K562 (cell line): ENCODE data around the gene LAT. TPM values are rescaled to one million over a fixed set of nuclear protein-coding genes. Genes with fewer than 3 reads are reported as not detected.
A peak's percentile ranks its signal among the peaks of the same experiment; 100 is the strongest.

ENCODE experiments used
- ATAC-seq: fragments of 200-7000 bp; cut with Tn5 transposase; 3 replicates; pipeline ENCODE4 v1.9.1; 2020; ENCODE audit warnings: moderate library complexity
- BruUV-seq: library from RNA; stranded (reverse); fragments of 400-500 nt; replicated peaks from 2 replicates; lab custom pipeline; 2021; lab: Mats Ljungman, UMichigan
- CTCF ChIA-PET: fragments of 300-600 bp; formaldehyde crosslinking; extraction: SDS; loops from one replicate; lab custom pipeline; 2021; ENCODE audit warnings: low intra/inter-chr PET ratio; lab: Yijun Ruan, JAX
- POLR2A ChIA-PET: fragments of 300-600, 350-650 bp; sonication (Branson Sonifier 250); formaldehyde crosslinking; extraction: SDS; loops from one replicate; lab custom pipeline; 2021; ENCODE audit warnings: antibody characterized with exemption, inconsistent platforms; lab: Yijun Ruan, JAX
- DNase-seq, 4 experiments: peaks; one replicate each; pipeline versions ENCODE4 v3.0.0 to v3.0.0-alpha.2; 2011 to 2018; ENCODE audit warnings: low spot score in 3 of 4, mixed read lengths in 3 of 4; ENCODE audit errors: extremely low read depth in 1 of 4
- FAIRE-seq: peaks from 2 replicates; lab custom pipeline; 2011; peaks lifted over from hg19 to GRCh38; lab: Jason Lieb, UNC
- H2AFZ ChIP-seq: 2 replicates; pipeline ENCODE4 v1.6.0; 2011; ENCODE audit warnings: low read depth, low read length, control low read depth, inconsistent platforms
- H3K27ac ChIP-seq: fragments of 200-600 bp; 3 replicates; pipeline ENCODE4 v1.8.0; 2011; ENCODE audit warnings: low read depth, mild to moderate bottlenecking, control low read depth, inconsistent platforms, low read length, moderate library complexity, mixed read lengths; ENCODE audit errors: extremely low read depth
- H3K27me3 ChIP-seq, 2 experiments: fragments of 300-600 bp in 1 of 2; 2 replicates in 1 of 2; 3 replicates in 1 of 2; pipeline versions ENCODE4 v1.6.0 to v1.8.0; 2011; ENCODE audit warnings: inconsistent platforms in 2 of 2, low read length in 2 of 2, mild to moderate bottlenecking in 1 of 2, mixed read lengths in 1 of 2, moderate library complexity in 1 of 2; ENCODE audit not compliant: control insufficient read depth in 2 of 2, insufficient read depth in 2 of 2
- H3K36me3 ChIP-seq: fragments of 300-600 bp; 3 replicates; pipeline ENCODE4 v1.8.0; 2011; ENCODE audit warnings: mild to moderate bottlenecking, low read length, inconsistent platforms; ENCODE audit not compliant: control insufficient read depth, insufficient read depth
- H3K4me1 ChIP-seq, 2 experiments: fragments of 200-600 bp in 1 of 2; replicated peaks in 1 of 2; 2 replicates in 1 of 2; 3 replicates in 1 of 2; pipeline versions ENCODE4 v1.5.1 to v1.8.0; 2011; ENCODE audit warnings: inconsistent platforms in 2 of 2, low read length in 2 of 2, mild to moderate bottlenecking in 1 of 2, mixed read lengths in 1 of 2, moderate library complexity in 1 of 2; ENCODE audit not compliant: control insufficient read depth in 2 of 2, insufficient read depth in 2 of 2
- H3K4me2 ChIP-seq: 2 replicates; pipeline ENCODE4 v1.6.1; 2011; ENCODE audit warnings: low read length, control low read depth, inconsistent platforms, mixed read lengths; ENCODE audit not compliant: insufficient read depth
- H3K4me3 ChIP-seq: fragments of 200-600 bp; sonication (generic), shearing (Covaris generic); 2 replicates; pipeline ENCODE4 v1.5.1; 2016; ENCODE audit warnings: control low read depth, inconsistent platforms
- H3K79me2 ChIP-seq: fragments of 200-600 bp; 3 replicates; pipeline ENCODE4 v1.8.0; 2011; ENCODE audit warnings: low read length, inconsistent platforms; ENCODE audit not compliant: control insufficient read depth, insufficient read depth
- H3K9ac ChIP-seq, 2 experiments: 2 replicates each; pipeline versions ENCODE4 v1.6.0 to v1.6.1; 2011; ENCODE audit warnings: low read depth in 2 of 2, low read length in 2 of 2, control low read depth in 1 of 2, inconsistent platforms in 1 of 2, mild to moderate bottlenecking in 1 of 2, mixed read lengths in 1 of 2; ENCODE audit not compliant: insufficient read depth in 1 of 2
- H3K9me1 ChIP-seq: one replicate; pipeline ENCODE4 v1.6.0; 2011; ENCODE audit warnings: inconsistent platforms, mild to moderate bottlenecking, low read length, moderate library complexity; ENCODE audit not compliant: control insufficient read depth, insufficient read depth
- H3K9me3 ChIP-seq: replicated peaks from 2 replicates; pipeline ENCODE4 v1.5.1; 2011; ENCODE audit warnings: low read depth, low read length, inconsistent platforms; ENCODE audit not compliant: control insufficient read depth, insufficient read depth
- H4K20me1 ChIP-seq: replicated peaks from 2 replicates; pipeline ENCODE4 v1.6.1; 2011; ENCODE audit warnings: low read length, inconsistent platforms, mixed read lengths; ENCODE audit not compliant: control insufficient read depth, insufficient read depth
- CTBP1 ChIP-seq: fragments of 450-650 bp; IDR thresholded peaks from 2 replicates; pipeline ENCODE4 v1.6.1; 2016; ENCODE audit warnings: borderline replicate concordance
- NRF1 ChIP-seq, 2 experiments: fragments of 450-650 bp; IDR thresholded peaks in 1 of 2; conservative IDR thresholded peaks in 1 of 2; 2 replicates each; pipeline ENCODE4 v1.6.1; 2014; ENCODE audit warnings: mild to moderate bottlenecking in 2 of 2
- SAFB ChIP-seq: fragments of 200-400 bp; formaldehyde crosslinking; IDR thresholded peaks from 2 replicates; pipeline ENCODE4 v1.6.1; 2017; ENCODE audit warnings: low read depth, low read length, borderline replicate concordance
- SPI1 ChIP-seq: IDR thresholded peaks from 2 replicates; pipeline ENCODE4 v1.6.1; 2011; ENCODE audit warnings: low read depth, low read length, control low read depth, borderline replicate concordance
- ZNF24 ChIP-seq: fragments of 450-650 bp; IDR thresholded peaks from 2 replicates; pipeline ENCODE4 v1.6.1; 2016
- WGBS: fragments of 100-300 bp; shearing (Covaris generic); methylation state at CpG from one replicate; pipeline ENCODE4 v1.1.6; 2016; ENCODE audit warnings: low coverage, mixed read lengths; ENCODE audit not compliant: insufficient coverage; ENCODE audit errors: missing lambda C conversion rate; 5-methylcytosine and 5-hydroxymethylcytosine counted together
- in situ Hi-C: fragments of 300-500 bp; cut with MboI; formaldehyde crosslinking; loops from 4 replicates; pipeline ENCODE4 v1.15.0; 2018; ENCODE audit warnings: inconsistent platforms, mixed read lengths
- intact Hi-C: fragments of 100-400 bp; cut with micrococcal nuclease; formaldehyde crosslinking; loops from 2 replicates; pipeline ENCODE4 v1.14.2; 2022
- polyA plus RNA-seq, 8 experiments: library from polyadenylated mRNA; depleted of rRNA in 4 of 8; stranded (reverse) in 5 of 8; unstranded in 3 of 8; fragments of >200 nt; fragmentation: Nextera tagmentation in 2 of 8; fragmentation: Illumina TruSeq in 1 of 8; extraction: Ambion mirVana in 2 of 8; extraction: Trizol in 1 of 8; gene quantifications; 2 replicates each; pipeline versions ENCODE4 v1.2.1 to v1.2.3, GENCODE V29; 2011 to 2014; ENCODE audit warnings: inconsistent platforms in 1 of 8, missing spikeins in 1 of 8
- total RNA-seq, 7 experiments: library from RNA; depleted of rRNA in 6 of 7; stranded (reverse); fragments of >200 nt in 6 of 7; fragmentation: Illumina TruSeq in 2 of 7; extraction: Trizol in 2 of 7; gene quantifications; 2 replicates each; pipeline versions ENCODE4 v1.2.1 to v1.2.3, GENCODE V29; 2011 to 2021; ENCODE audit warnings: low replicate concordance in 1 of 7

Gene LAT
- total and polyA plus RNA-seq, 9 of the 15 experiments (the other 6 are each of a cell fraction or from before 2014, with no cell fraction given), result 0.40 to 4.2 (median 1.3) TPM

- Histone ChIP-seq H3K27ac (no peak overlapping the region), H3K4me2 (no peak overlapping the region), H3K36me3 (peaks cover 28% of the 10 kb centered on the region; the same call in 2 of the 3 replicates), H3K4me3 (no peak overlapping the region), H3K9me3 (peaks cover 4% of the 10 kb centered on the region; the same call in 1 of the 2 replicates), H3K27me3 (no peaks in the 10 kb centered on the region), H2AFZ (no peak overlapping the region), H3K9ac (no peak overlapping the region), H3K79me2 (no peaks in the 10 kb centered on the region), H3K9me1 (peaks cover 3% of the 10 kb centered on the region), H3K4me1 (peaks cover 0 to 39% of the 10 kb centered on the region in 2 experiments; a peak in 2 of 5 replicates), H4K20me1 (no peaks in the 10 kb centered on the region)
- ATAC-seq (no peak), DNase-seq (no peak), FAIRE-seq (no peak)
- TF ChIP-seq SAFB (no peak), CTBP1 (no peak), NRF1 (conservative IDR thresholded peaks at IDR 0.05 in 1 of 2, IDR thresholded peaks at IDR 0.05 in 1 of 2) (no peak)
- CTCF ChIA-PET, result no interaction called here
- POLR2A ChIA-PET, result interaction anchor here (0.9 to 1.6 kb wide), 3 partner anchors 10 to 18 kb away, joined by 3 to 7 read pairs (median 3); partner anchors contain the start of gene SPNS1
- in situ Hi-C loops (loop anchor here (10.0 to 25.0 kb wide), 2 partner anchors 98 to 1226 kb away; no protein-coding TSS in a partner anchor), intact Hi-C loops (no loop called here)
- 77% methylated on average over 12 of the region's 13 CpGs for WGBS
- no TSS peak for BruUV-seq
Observed at GRCh38 chr16:28986492-28986891, 1.6 kb downstream of the LAT start.

DNA sequence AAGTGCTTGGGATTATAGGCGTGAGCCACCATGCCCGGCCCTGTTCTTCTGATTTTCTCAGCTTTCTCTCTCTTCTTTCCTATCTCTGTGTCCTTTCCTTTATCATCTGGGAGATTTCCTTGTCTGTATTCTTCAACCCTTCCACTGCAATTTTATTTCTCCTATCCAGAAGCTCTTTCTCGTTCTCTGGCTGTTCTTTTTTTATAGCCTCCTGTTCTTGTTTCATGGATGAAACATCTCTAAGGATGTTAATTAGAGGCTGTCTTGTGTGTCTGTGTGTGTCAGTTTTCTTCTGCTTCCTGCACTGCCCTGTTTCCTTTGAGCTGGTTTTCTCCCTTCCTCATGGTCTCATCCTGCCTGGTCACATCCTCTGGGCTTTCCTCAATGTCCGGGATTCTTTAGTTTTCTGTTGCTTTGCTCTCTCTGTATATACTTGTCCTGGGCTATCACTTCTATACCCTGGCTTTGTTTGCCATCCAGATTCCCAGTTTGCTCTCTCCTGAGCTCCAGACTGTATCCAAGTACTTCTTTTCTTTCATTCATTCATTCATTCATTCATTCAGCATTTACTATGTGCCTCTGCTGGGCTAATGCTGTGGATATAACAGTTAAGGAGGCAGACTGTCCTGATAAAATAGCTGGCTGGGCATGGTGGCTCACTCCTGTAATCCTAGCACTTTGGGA lies 2.5 kb downstream of the LAT start:
- intact Hi-C loops (no loop called here), in situ Hi-C loops (loop anchor here (10.0 to 25.0 kb wide), 2 partner anchors 97 to 1225 kb away; no protein-coding TSS in a partner anchor)
- BruUV-seq, result no TSS peak
- Histone ChIP-seq H3K79me2 (no peaks in the 10 kb centered on the region), H3K9me3 (no peaks in the 10 kb centered on the region), H4K20me1 (no peaks in the 10 kb centered on the region), H3K9me1 (peaks cover 3% of the 10 kb centered on the region), H3K27ac (no peak overlapping the region), H3K4me1 (peaks cover 0 to 45% of the 10 kb centered on the region in 2 experiments; a peak in 3 of 5 replicates), H3K4me3 (no peak overlapping the region), H3K36me3 (peaks cover 20% of the 10 kb centered on the region; the same call in 2 of the 3 replicates), H2AFZ (no peak overlapping the region), H3K27me3 (no peaks in the 10 kb centered on the region), H3K9ac (no peak overlapping the region), H3K4me2 (no peak overlapping the region)
- DNase-seq (no peak), FAIRE-seq (peak; percentile 26), ATAC-seq (no peak)
- ChIA-PET POLR2A (interaction anchor here (0.6 to 1.6 kb wide), 3 partner anchors 9 to 13 kb away, joined by 3 to 7 read pairs (median 4); partner anchors contain the start of gene SPNS1), CTCF (no interaction called here)
- 86% methylated on average over 4 of the region's 4 CpGs for WGBS
- TF ChIP-seq ZNF24, result peak; percentile 86
- no peak for TF ChIP-seq SPI1
